Trophoblast cell (in vitro differentiated cells and primary cell): ENCODE results near the gene BUB1B.
A peak's percentile ranks its signal among the peaks of the same experiment; 100 is the strongest.
"Not testable (repeated sequence)": the region's sequence is repeated elsewhere in the genome, so short reads cannot be mapped to it uniquely, and the experiment has no call there.

Source experiments
- DNase-seq, 2 donors: peaks; one replicate each; pipeline ENCODE4 v3.0.0-alpha.2; 2016
- H2AFZ ChIP-seq: 2 replicates; pipeline ENCODE4 v1.6.1; 2013; ENCODE audit warnings: low read length, moderate library complexity, mild to moderate bottlenecking; ENCODE audit not compliant: insufficient read depth, poor library complexity
- H2AK5ac ChIP-seq: 2 replicates; pipeline ENCODE4 v1.6.1; 2013; ENCODE audit warnings: mild to moderate bottlenecking, low read length
- H2BK120ac ChIP-seq: 2 replicates; pipeline ENCODE4 v1.6.1; 2013; ENCODE audit warnings: low read length, mild to moderate bottlenecking, moderate library complexity; ENCODE audit not compliant: insufficient read depth, poor library complexity
- H2BK12ac ChIP-seq: 2 replicates; pipeline ENCODE4 v1.6.1; 2013; ENCODE audit warnings: mild to moderate bottlenecking, low read length, moderate library complexity
- H2BK5ac ChIP-seq: 2 replicates; pipeline ENCODE4 v1.6.1; 2013; ENCODE audit warnings: low read length, low read depth, moderate library complexity, mild to moderate bottlenecking; ENCODE audit not compliant: poor library complexity
- H3K14ac ChIP-seq: 2 replicates; pipeline ENCODE4 v1.6.1; 2013; ENCODE audit warnings: mild to moderate bottlenecking, low read length
- H3K18ac ChIP-seq: 2 replicates; pipeline ENCODE4 v1.6.1; 2013; ENCODE audit warnings: mild to moderate bottlenecking, low read length
- H3K23ac ChIP-seq: 2 replicates; pipeline ENCODE4 v1.6.1; 2013; ENCODE audit warnings: low read length
- H3K27ac ChIP-seq: 2 replicates; pipeline ENCODE4 v1.5.1; 2013; ENCODE audit warnings: low read depth, mild to moderate bottlenecking, inconsistent platforms, low read length, moderate library complexity
- H3K27me3 ChIP-seq: 2 replicates; pipeline ENCODE4 v1.6.1; 2013; ENCODE audit warnings: inconsistent platforms, mild to moderate bottlenecking, low read length, moderate library complexity; ENCODE audit not compliant: insufficient read depth
- H3K36me3 ChIP-seq, 2 experiments: 1 replicate in 1 of 2; 2 replicates in 1 of 2; pipeline ENCODE4 v1.6.1; 2013; ENCODE audit warnings: low read length in 2 of 2, mild to moderate bottlenecking in 2 of 2, moderate library complexity in 1 of 2; ENCODE audit not compliant: insufficient read depth in 2 of 2, control insufficient read depth in 1 of 2
- H3K4ac ChIP-seq: 2 replicates; pipeline ENCODE4 v1.6.1; 2013; ENCODE audit warnings: low read depth, mild to moderate bottlenecking, low read length, moderate library complexity
- H3K4me1 ChIP-seq, 2 experiments: 1 replicate in 1 of 2; 2 replicates in 1 of 2; pipeline ENCODE4 v1.6.1; 2013; ENCODE audit warnings: low read length in 2 of 2, mild to moderate bottlenecking in 2 of 2, moderate library complexity in 1 of 2; ENCODE audit not compliant: insufficient read depth in 2 of 2, control insufficient read depth in 1 of 2
- H3K4me2 ChIP-seq: 2 replicates; pipeline ENCODE4 v1.6.1; 2013; ENCODE audit warnings: inconsistent platforms, mild to moderate bottlenecking, low read length, moderate library complexity
- H3K4me3 ChIP-seq: 2 replicates; pipeline ENCODE4 v1.5.1; 2013; ENCODE audit warnings: mild to moderate bottlenecking, low read depth, low read length, inconsistent platforms
- H3K79me1 ChIP-seq: one replicate; pipeline ENCODE4 v1.6.1; 2013; ENCODE audit warnings: low read length
- H3K79me2 ChIP-seq: 2 replicates; pipeline ENCODE4 v1.6.1; 2013; ENCODE audit warnings: low read length, mild to moderate bottlenecking; ENCODE audit not compliant: control insufficient read depth, insufficient read depth, poor library complexity
- H3K9ac ChIP-seq: 2 replicates; pipeline ENCODE4 v1.6.1; 2013; ENCODE audit warnings: mild to moderate bottlenecking, low read length
- H3K9me3 ChIP-seq: 2 replicates; pipeline ENCODE4 v1.6.1; 2013; ENCODE audit warnings: low read depth, mild to moderate bottlenecking, control low read depth, inconsistent platforms, low read length; ENCODE audit not compliant: insufficient read depth
- H4K12ac ChIP-seq: 2 replicates; pipeline ENCODE4 v1.6.1; 2013; ENCODE audit warnings: low read depth, mild to moderate bottlenecking, low read length, moderate library complexity
- H4K8ac ChIP-seq: 2 replicates; pipeline ENCODE4 v1.6.1; 2013; ENCODE audit warnings: low read depth, mild to moderate bottlenecking, low read length, moderate library complexity
- H4K91ac ChIP-seq: one replicate; pipeline ENCODE4 v1.6.1; 2013; ENCODE audit warnings: low read depth, mild to moderate bottlenecking, low read length, moderate library complexity
- WGBS: extraction: QIAGEN DNeasy Blood & Tissue Kit; methylation state at CpG from one replicate; pipeline ENCODE4 v1.1.7; 2013; ENCODE audit warnings: missing lambda C conversion rate; ENCODE audit not compliant: insufficient read length, insufficient coverage; ENCODE audit errors: extremely low coverage; 5-methylcytosine and 5-hydroxymethylcytosine counted together

The BUB1B gene

GRCh38 chr15:40130799-40131502 is 29.9 kb upstream of the BUB1B start:
- WGBS: no CpG with 5 or more reads among the region's 19 CpGs

DNA sequence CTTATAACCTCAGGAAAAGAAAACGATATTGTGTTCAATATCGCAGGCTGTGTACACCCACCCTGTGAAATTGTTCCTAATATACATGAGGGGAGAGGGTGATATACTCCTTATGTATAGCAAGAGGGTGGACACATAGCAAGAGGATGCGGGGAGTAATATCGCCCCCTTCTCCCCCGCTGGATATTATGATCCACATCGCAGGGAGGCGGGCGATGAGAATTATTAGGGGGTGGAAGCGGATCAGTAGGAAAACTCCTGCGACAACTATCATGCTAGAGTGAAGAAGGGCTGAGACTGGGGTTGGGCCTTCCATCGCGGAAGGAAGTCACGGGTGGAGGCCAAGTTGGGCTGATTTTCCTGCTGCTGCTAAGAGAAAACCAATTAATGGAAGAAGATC is 27.3 kb upstream of the BUB1B start:
- H3K9ac ChIP-seq: no peak overlapping the region
- no peak overlapping the region for H4K12ac ChIP-seq
- no peak overlapping the region for H3K27ac ChIP-seq
- H3K14ac ChIP-seq: no peak overlapping the region
- H2BK120ac ChIP-seq: no peak overlapping the region
- H3K23ac ChIP-seq: no peak overlapping the region
- no peak overlapping the region for H3K4ac ChIP-seq
- WGBS: no CpG with 5 or more reads among the region's 13 CpGs
- H3K79me2 ChIP-seq: no peaks in the 10 kb centered on the region
- peaks cover 11 to 14% of the 10 kb centered on the region in 2 experiments for H3K4me1 ChIP-seq
- H4K8ac ChIP-seq: no peak overlapping the region
- peaks cover 1% of the 10 kb centered on the region for H3K9me3 ChIP-seq
- H3K36me3 ChIP-seq: no peaks in the 10 kb centered on the region
- no peak overlapping the region for H4K91ac ChIP-seq
- no peak overlapping the region for H2AK5ac ChIP-seq
- H3K4me3 ChIP-seq: no peak overlapping the region
- no peak overlapping the region for H2AFZ ChIP-seq
- DNase-seq: no peak
- no peak overlapping the region for H2BK12ac ChIP-seq
- H3K4me2 ChIP-seq: no peak overlapping the region
- H3K27me3 ChIP-seq: no peaks in the 10 kb centered on the region
- no peaks in the 10 kb centered on the region for H3K79me1 ChIP-seq
- H3K18ac ChIP-seq: no peak overlapping the region
- H2BK5ac ChIP-seq: no peak overlapping the region

More at GRCh38 chr15:40130799-40131502, 29.9 kb upstream of the BUB1B start:
- H2AFZ ChIP-seq: no peak overlapping the region
- H3K4ac ChIP-seq: no peak overlapping the region
- no peak overlapping the region for H3K9ac ChIP-seq
- H4K8ac ChIP-seq: no peak overlapping the region
- no peaks in the 10 kb centered on the region for H3K9me3 ChIP-seq
- H3K4me1 ChIP-seq: peaks cover 1 to 3% of the 10 kb centered on the region in 2 experiments
- H2BK12ac ChIP-seq: no peak overlapping the region
- H2BK5ac ChIP-seq: no peak overlapping the region
- no peak overlapping the region for H4K91ac ChIP-seq
- H3K23ac ChIP-seq: peak overlapping the region; percentile 22
- H3K4me2 ChIP-seq: no peak overlapping the region
- H3K4me3 ChIP-seq: no peak overlapping the region
- no peak overlapping the region for H3K14ac ChIP-seq
- H2BK120ac ChIP-seq: no peak overlapping the region
- no peaks in the 10 kb centered on the region for H3K27me3 ChIP-seq
- H3K18ac ChIP-seq: no peak overlapping the region
- H3K27ac ChIP-seq: no peak overlapping the region
- H2AK5ac ChIP-seq: no peak overlapping the region
- H3K79me1 ChIP-seq: no peaks in the 10 kb centered on the region
- H4K12ac ChIP-seq: no peak overlapping the region
- no peaks in the 10 kb centered on the region for H3K79me2 ChIP-seq
- no peaks in the 10 kb centered on the region for H3K36me3 ChIP-seq
- DNase-seq: no peak

- Histone ChIP-seq H3K4ac (no peak overlapping the region), H3K14ac (no peak overlapping the region), H4K91ac (no peak overlapping the region), H2BK5ac (no peak overlapping the region), H3K4me1 (peaks cover 11 to 14% of the 10 kb centered on the region in 2 experiments), H3K36me3 (no peaks in the 10 kb centered on the region), H3K79me2 (no peaks in the 10 kb centered on the region), H3K23ac (no peak overlapping the region), H4K12ac (no peak overlapping the region), H3K18ac (no peak overlapping the region), H3K27ac (no peak overlapping the region), H2AFZ (no peak overlapping the region), H2BK120ac (no peak overlapping the region), H3K4me2 (no peak overlapping the region), H3K9ac (no peak overlapping the region), H3K79me1 (no peaks in the 10 kb centered on the region), H3K9me3 (peaks cover 1% of the 10 kb centered on the region), H3K27me3 (no peaks in the 10 kb centered on the region), H4K8ac (no peak overlapping the region), H2BK12ac (no peak overlapping the region), H3K4me3 (no peak overlapping the region), H2AK5ac (no peak overlapping the region)
- DNase-seq: no peak
- no CpG with 5 or more reads among the region's 9 CpGs for WGBS
Measured at GRCh38 chr15:40134885-40135284, 26.0 kb upstream of the BUB1B start.

DNA sequence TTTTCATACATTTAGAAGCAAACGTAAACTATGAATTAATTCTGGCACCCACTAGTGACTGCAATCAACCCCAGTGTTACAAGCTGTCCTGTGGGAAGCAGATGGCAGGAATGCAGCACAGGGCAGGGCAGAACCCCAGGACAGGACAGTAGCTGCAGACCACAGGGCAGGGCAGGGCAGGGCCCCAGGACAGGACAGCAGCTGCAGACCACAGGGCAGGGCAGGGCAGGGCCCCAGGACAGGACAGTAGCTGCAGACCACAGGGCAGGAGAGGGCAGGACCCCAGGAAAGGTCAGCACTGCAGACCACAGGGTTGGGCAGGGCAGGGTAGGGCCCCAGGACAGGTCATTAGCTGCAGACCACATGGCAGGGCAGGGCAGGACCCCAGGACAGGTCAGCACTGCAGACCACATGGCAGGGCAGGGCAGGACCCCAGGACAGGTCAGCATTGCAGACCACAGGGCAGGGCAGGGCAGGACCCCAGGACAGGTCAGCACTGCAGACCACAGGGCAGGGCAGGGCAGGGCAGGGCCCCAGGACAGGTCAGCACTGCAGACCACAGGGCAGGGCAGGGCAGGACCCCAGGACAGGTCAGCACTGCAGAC is 24.9 kb upstream of the BUB1B start:
- H2AFZ ChIP-seq, H3K9me3 ChIP-seq, H2BK120ac ChIP-seq, H3K27ac ChIP-seq, H2BK5ac ChIP-seq, H3K9ac ChIP-seq, H3K14ac ChIP-seq, H3K18ac ChIP-seq, H4K12ac ChIP-seq, H4K8ac ChIP-seq, H3K79me1 ChIP-seq, H3K23ac ChIP-seq, H3K4me3 ChIP-seq, H3K36me3 ChIP-seq, H3K27me3 ChIP-seq, H4K91ac ChIP-seq, H3K4ac ChIP-seq, H2AK5ac ChIP-seq, H2BK12ac ChIP-seq, H3K4me2 ChIP-seq, H3K79me2 ChIP-seq, DNase-seq: not testable (repeated sequence)
- H3K4me1 ChIP-seq: peaks cover 11 to 14% of the 10 kb centered on the region in 2 experiments
- WGBS: no CpG with 5 or more reads among the region's 1 CpG
